ENCODE data around the gene CEACAM19. TPM values are rescaled to one million over a fixed set of nuclear protein-coding genes. Genes with fewer than 3 reads are reported as not detected.

The CEACAM19 gene
- total and polyA plus RNA-seq, 2 of the 8 experiments (the other 6 are each of a cell fraction or from before 2014, with no cell fraction given) = 3.1 to 3.4 TPM

DNA sequence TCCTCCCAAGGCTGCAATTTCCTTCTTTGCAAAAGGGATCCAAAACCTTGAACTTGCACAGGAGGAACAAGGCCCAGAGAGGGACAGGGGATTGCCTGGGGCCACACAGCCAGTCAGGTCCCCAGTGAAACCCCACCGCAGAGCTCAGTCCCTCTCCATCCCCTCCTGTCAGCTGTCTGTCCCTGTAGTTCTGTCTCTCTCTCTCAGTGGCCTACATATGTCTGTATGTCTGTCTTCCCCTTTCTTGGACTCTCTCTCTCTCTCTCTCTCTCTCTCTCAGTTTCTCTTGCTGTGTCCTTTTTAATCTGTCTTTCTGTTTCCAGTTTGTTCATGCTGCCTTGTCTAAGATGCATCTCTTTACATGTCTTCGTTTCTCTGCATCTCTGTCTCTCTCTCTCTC is 11.5 kb downstream of the CEACAM19 start:
- no peak for FAIRE-seq
- Histone ChIP-seq H4K8ac (ENCODE audit: extremely low read depth, insufficient read depth, low read length) (no peak overlapping the region), H3K23me2 (ENCODE audit: low read depth, low read length) (no peaks in the 10 kb centered on the region), H4K91ac (replicated peaks; ENCODE audit: insufficient read length, low read length) (no peak overlapping the region), H2BK20ac (ENCODE audit: low read length) (no peak overlapping the region), H2BK120ac (replicated peaks; ENCODE audit: low read depth, low read length) (no peak overlapping the region), H3K79me1 (ENCODE audit: low read depth, low read length) (no peaks in the 10 kb centered on the region; the same call in 1 of the 2 replicates), H3K36me3 (ENCODE audit: control insufficient read depth in 2 of 4, insufficient read depth in 4 of 4, low read length in 3 of 4) (no peaks in the 10 kb centered on the region), H3K9me3 (ENCODE audit: insufficient read depth in 2 of 2, low read depth in 1 of 2, low read length in 1 of 2) (no peaks in the 10 kb centered on the region), H3K9ac (replicated peaks in 1 of 4; ENCODE audit: extremely low read depth in 1 of 4, low read depth in 3 of 4, low read length in 3 of 4) (no peak overlapping the region), H3K18ac (ENCODE audit: extremely low read depth, low read length) (no peak overlapping the region), H3K14ac (ENCODE audit: insufficient read length) (no peak overlapping the region), H3K23ac (ENCODE audit: insufficient read length) (no peak overlapping the region), H2BK5ac (ENCODE audit: low read depth, low read length) (no peak overlapping the region), H3K27me3 (replicated peaks in 1 of 4; ENCODE audit: control insufficient read depth in 3 of 4, extremely low read depth in 1 of 4, insufficient read depth in 3 of 4, low read length in 3 of 4) (no peaks in the 10 kb centered on the region), H2BK12ac (ENCODE audit: low read depth, low read length) (no peak overlapping the region), H3K79me2 (ENCODE audit: control insufficient read depth in 1 of 2, insufficient read depth in 2 of 2, low read length in 2 of 2) (no peaks in the 10 kb centered on the region), H2AK5ac (ENCODE audit: low read depth, low read length) (no peak overlapping the region), H3K56ac (replicated peaks; ENCODE audit: insufficient read length, low read depth, low read length) (no peak overlapping the region), H3K4me2 (ENCODE audit: insufficient read depth in 1 of 2, low read depth in 2 of 2, low read length in 2 of 2) (no peak overlapping the region), H3K4ac (replicated peaks; ENCODE audit: insufficient read length, low read depth, low read length) (no peak overlapping the region), H3K27ac (ENCODE audit: low read depth, low read length) (no peak overlapping the region), H3K4me3 (ENCODE audit: extremely low read depth in 1 of 4, insufficient read depth in 2 of 4, low read depth in 3 of 4, low read length in 4 of 4) (no peak overlapping the region), H4K5ac (ENCODE audit: insufficient read length, low read depth, low read length) (no peak overlapping the region), H2BK15ac (ENCODE audit: low read length) (no peak overlapping the region), H2AFZ (ENCODE audit: low read length) (no peak overlapping the region), H4K20me1 (replicated peaks in 1 of 2; ENCODE audit: control insufficient read depth in 1 of 2, insufficient read depth in 2 of 2, low read length in 2 of 2) (no peaks in the 10 kb centered on the region), H3K4me1 (replicated peaks in 1 of 4; ENCODE audit: control insufficient read depth in 3 of 4, insufficient read depth in 4 of 4, low read length in 3 of 4) (no peaks in the 10 kb centered on the region; a peak in 1 of 7 replicates)
- POLR2A ChIA-PET (ENCODE audit: partially characterized antibody) = interaction anchor here (0.7 to 1.2 kb wide), 2 partner anchors 76 to 166 kb away, joined by 3 to 5 read pairs; no protein-coding TSS in a partner anchor
- WGBS, 2 experiments (ENCODE audit: extremely low coverage in 1 of 2, insufficient coverage in 1 of 2, insufficient read length in 1 of 2, insufficient replicate concordance in 2 of 2, low coverage in 1 of 2, low lambda C conversion rate in 2 of 2, missing lambda C conversion rate in 1 of 2) = 90% methylated on average over 2 of the region's 2 CpGs; no CpG with 5 or more reads in 1 of the 2 experiments
- CTCF ChIA-PET (ENCODE audit: partially characterized antibody) = interaction anchor here (0.7 to 2.2 kb wide), 10 partner anchors 8 to 128 kb away, joined by 3 to 8 read pairs (median 5); no protein-coding TSS in a partner anchor
- DNase-seq (ENCODE audit: low read depth in 1 of 2, low spot score in 2 of 2) = no peak
- TF ChIP-seq CHD1 (IDR thresholded peaks at IDR 0.05; ENCODE audit: low read depth, low read length) = no peak
- no peak for TF ChIP-seq RNF2 (IDR thresholded peaks at IDR 0.05; ENCODE audit: borderline replicate concordance, low read depth, low read length, missing control alignments, poor library complexity, severe bottlenecking)
